ENCODE results near the gene SERPINB1. TPM values are rescaled to one million over a fixed set of nuclear protein-coding genes. Genes with fewer than 3 reads are reported as not detected.
A peak's percentile ranks its signal among the peaks of the same experiment; 100 is the strongest.

SERPINB1 gene
- polyA plus RNA-seq, 1 experiment: 22.4 TPM

DNA sequence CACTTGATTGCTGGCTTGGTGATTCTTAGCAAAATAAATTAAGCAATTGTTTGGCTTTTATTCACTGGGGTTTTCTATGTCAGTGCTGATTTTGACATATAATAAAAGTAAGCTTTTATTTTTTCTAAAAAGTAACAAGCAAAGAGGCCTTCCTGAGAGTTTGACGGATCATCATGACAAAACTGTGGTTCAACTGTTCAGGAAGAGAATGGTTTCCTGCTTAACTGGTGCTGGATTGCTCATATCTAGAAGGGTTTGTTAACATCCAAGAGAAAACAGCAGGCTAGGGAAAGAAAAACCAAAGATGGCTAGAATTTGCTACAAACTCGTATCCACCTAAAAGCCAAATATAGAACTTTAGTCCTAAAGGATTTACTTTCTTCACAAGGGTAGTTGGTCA, 21.2 kb downstream of the SERPINB1 start:
- TF ChIP-seq, protein P1, sequence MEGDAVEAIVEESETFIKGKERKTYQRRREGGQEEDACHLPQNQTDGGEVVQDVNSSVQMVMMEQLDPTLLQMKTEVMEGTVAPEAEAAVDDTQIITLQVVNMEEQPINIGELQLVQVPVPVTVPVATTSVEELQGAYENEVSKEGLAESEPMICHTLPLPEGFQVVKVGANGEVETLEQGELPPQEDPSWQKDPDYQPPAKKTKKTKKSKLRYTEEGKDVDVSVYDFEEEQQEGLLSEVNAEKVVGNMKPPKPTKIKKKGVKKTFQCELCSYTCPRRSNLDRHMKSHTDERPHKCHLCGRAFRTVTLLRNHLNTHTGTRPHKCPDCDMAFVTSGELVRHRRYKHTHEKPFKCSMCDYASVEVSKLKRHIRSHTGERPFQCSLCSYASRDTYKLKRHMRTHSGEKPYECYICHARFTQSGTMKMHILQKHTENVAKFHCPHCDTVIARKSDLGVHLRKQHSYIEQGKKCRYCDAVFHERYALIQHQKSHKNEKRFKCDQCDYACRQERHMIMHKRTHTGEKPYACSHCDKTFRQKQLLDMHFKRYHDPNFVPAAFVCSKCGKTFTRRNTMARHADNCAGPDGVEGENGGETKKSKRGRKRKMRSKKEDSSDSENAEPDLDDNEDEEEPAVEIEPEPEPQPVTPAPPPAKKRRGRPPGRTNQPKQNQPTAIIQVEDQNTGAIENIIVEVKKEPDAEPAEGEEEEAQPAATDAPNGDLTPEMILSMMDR (IDR thresholded peaks at IDR 0.05; ENCODE audit: low read depth, low read length): no peak
- CTCF ChIA-PET: interaction anchor here (1.3 kb wide), 1 partner anchor 29 kb away, joined by 4 read pairs; no protein-coding TSS in a partner anchor
- no peak overlapping the region for H3K27ac ChIP-seq (ENCODE audit: low read depth, low read length)
- POLR2A ChIA-PET: no interaction called here
- peaks cover 4% of the 10 kb centered on the region for H3K9me3 ChIP-seq (ENCODE audit: control insufficient read depth, insufficient read depth, low read length)
- H3K27me3 ChIP-seq (ENCODE audit: control insufficient read depth, insufficient read depth, low read length): no peaks in the 10 kb centered on the region
- no peak overlapping the region for H3K4me3 ChIP-seq (ENCODE audit: low read depth, low read length)
- no peak for DNase-seq (ENCODE audit: low read depth, low spot score)

DNA sequence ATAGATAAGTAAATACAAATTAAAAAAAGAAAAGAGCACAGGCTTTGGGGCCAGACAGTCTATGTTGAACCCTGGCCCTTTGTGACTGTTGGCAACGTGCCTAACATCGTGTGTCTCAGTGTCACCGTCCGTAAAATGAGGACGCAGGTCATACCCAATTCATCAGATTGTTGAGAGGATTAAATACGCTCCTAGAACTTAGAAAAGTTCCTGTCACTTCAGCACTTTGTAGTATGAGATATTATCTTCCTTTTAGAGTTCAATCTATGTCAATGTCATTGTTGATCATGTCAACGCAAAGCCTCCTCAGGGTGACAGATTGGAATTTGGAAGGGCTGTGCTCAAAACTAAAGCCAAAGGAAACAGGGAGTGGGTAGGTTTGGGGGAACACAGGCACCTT, 21.7 kb downstream of the SERPINB1 start:
- CTCF ChIA-PET: interaction anchor here (1.3 kb wide), 1 partner anchor 29 kb away, joined by 4 read pairs; no protein-coding TSS in a partner anchor
- no peak overlapping the region for H3K27ac ChIP-seq (ENCODE audit: low read depth, low read length)
- DNase-seq (ENCODE audit: low read depth, low spot score): no peak
- no peaks in the 10 kb centered on the region for H3K27me3 ChIP-seq (ENCODE audit: control insufficient read depth, insufficient read depth, low read length)
- POLR2A ChIA-PET: no interaction called here
- H3K4me3 ChIP-seq (ENCODE audit: low read depth, low read length): no peak overlapping the region
- peaks cover 4% of the 10 kb centered on the region for H3K9me3 ChIP-seq (ENCODE audit: control insufficient read depth, insufficient read depth, low read length)
- TF ChIP-seq, protein P1 (IDR thresholded peaks at IDR 0.05; ENCODE audit: low read depth, low read length): no peak

DNA sequence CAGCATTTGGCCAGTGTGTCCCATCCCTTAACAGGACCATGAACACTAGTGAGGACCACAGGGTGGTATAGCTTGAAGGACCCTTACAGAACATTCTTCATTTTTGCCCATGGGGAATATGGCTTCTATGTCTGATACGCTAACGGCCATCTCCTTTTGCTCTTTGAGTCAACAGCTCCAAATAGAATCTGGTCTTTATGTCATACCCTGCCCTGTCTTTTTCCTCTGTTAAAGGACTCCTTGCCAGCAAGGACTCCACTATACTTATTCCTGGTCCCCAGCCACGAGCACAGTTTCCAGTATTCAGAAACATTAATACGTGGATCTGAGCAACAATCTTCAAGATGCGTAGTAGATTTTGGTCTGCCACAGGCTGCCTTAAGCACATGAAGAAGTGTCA, 22.5 kb downstream of the SERPINB1 start:
- ChIA-PET POLR2A (interaction anchor here (2.2 kb wide), 1 partner anchor 22 kb away, joined by 9 read pairs; the partner anchor contains the start of gene SERPINB1), CTCF (interaction anchor here (0.7 kb wide), 1 partner anchor 28 kb away, joined by 3 read pairs; no protein-coding TSS in a partner anchor)
- Histone ChIP-seq H3K27me3 (ENCODE audit: control insufficient read depth, insufficient read depth, low read length) (no peaks in the 10 kb centered on the region), H3K4me3 (ENCODE audit: low read depth, low read length) (no peak overlapping the region), H3K27ac (ENCODE audit: low read depth, low read length) (peak overlapping the region; percentile 43), H3K9me3 (ENCODE audit: control insufficient read depth, insufficient read depth, low read length) (peaks cover 4% of the 10 kb centered on the region)
- TF ChIP-seq, protein P1 (IDR thresholded peaks at IDR 0.05; ENCODE audit: low read depth, low read length): no peak
- no peak for DNase-seq (ENCODE audit: low read depth, low spot score)

DNA sequence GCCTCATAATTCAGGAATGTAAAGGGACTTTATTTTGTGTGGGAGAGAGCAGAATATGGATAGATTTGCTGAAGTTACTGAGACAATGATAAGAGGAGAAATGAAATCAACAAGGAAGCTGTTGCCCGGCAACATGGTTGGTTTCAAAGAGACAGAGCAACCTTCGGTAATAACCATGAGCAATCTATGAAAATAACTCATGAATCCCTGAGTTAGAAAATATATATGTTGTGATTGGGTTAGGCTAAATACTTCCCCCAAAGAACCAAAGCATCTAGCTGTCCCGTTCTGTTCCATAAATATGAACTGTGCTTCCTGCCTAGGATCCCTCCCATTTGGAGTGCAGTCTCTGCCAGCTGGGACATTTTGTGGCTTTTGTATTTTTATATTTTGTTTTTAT, 23.1 kb downstream of the SERPINB1 start:
- H3K27me3 ChIP-seq (ENCODE audit: control insufficient read depth, insufficient read depth, low read length): no peaks in the 10 kb centered on the region
- DNase-seq (ENCODE audit: low read depth, low spot score): no peak
- peak overlapping the region; percentile 43 for H3K27ac ChIP-seq (ENCODE audit: low read depth, low read length)
- peaks cover 4% of the 10 kb centered on the region; the same call in 1 of the 2 replicates for H3K9me3 ChIP-seq (ENCODE audit: control insufficient read depth, insufficient read depth, low read length)
- no peak overlapping the region for H3K4me3 ChIP-seq (ENCODE audit: low read depth, low read length)
- CTCF ChIA-PET: interaction anchor here (0.7 to 1.1 kb wide), 2 partner anchors 27 to 113 kb away, joined by 3 to 6 read pairs; no protein-coding TSS in a partner anchor
- POLR2A ChIA-PET: interaction anchor here (2.2 kb wide), 1 partner anchor 22 kb away, joined by 9 read pairs; the partner anchor contains the start of gene SERPINB1
- TF ChIP-seq, protein P1 (IDR thresholded peaks at IDR 0.05; ENCODE audit: low read depth, low read length): no peak

DNA sequence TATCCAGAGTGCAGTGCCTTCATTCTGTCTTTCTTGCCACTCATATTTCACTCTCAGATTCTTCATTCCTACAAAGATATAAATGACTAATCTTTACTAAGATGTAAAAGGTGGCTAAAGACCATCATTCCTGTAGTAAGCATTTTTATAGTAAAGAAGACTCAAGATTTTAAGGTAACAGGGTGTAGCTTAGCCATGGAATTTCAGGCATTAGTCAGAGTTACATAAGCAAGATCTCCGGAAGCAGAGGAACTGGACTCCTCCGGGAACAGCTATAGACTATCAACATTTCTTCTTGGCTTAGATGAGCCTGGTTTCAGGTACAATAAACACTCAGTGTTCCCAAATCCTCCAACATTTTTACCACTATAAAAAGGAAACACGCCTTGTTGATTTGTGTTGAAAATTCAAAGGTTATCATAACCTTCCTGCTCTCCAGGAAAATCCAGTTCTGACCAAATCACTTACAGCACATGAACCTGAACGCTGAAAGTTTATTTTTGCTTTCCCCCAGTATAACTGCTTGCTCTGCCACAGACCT, 23.7 kb downstream of the SERPINB1 start:
- Histone ChIP-seq H3K4me3 (ENCODE audit: low read depth, low read length) (no peak overlapping the region), H3K9me3 (ENCODE audit: control insufficient read depth, insufficient read depth, low read length) (peaks cover 4% of the 10 kb centered on the region; the same call in 1 of the 2 replicates), H3K27me3 (ENCODE audit: control insufficient read depth, insufficient read depth, low read length) (no peaks in the 10 kb centered on the region), H3K27ac (ENCODE audit: low read depth, low read length) (peak overlapping the region; percentile 40)
- DNase-seq (ENCODE audit: low read depth, low spot score): no peak
- ChIA-PET POLR2A (interaction anchor here (2.2 kb wide), 1 partner anchor 23 kb away, joined by 9 read pairs; the partner anchor contains the start of gene SERPINB1), CTCF (interaction anchor here (0.6 to 1.1 kb wide), 2 partner anchors 26 to 114 kb away, joined by 3 to 6 read pairs; no protein-coding TSS in a partner anchor)
- TF ChIP-seq, protein P1 (IDR thresholded peaks at IDR 0.05; ENCODE audit: low read depth, low read length): no peak

All from AG04450 (cell line).